SU-DHL-6 (cell line): ENCODE results near the gene ZNF780B.

Experiments
- CTCF ChIP-seq: fragments of 200-600 bp; sonication (generic); IDR thresholded peaks from one replicate; pipeline ENCODE4 v1.5.1; 2017; ENCODE audit warnings: antibody characterized with exemption, mild to moderate bottlenecking, low read length, moderate library complexity; ENCODE audit not compliant: insufficient read depth, poor library complexity, severe bottlenecking
- EZH2phosphoT487 ChIP-seq: fragments of 200-600 bp; sonication (generic), shearing (Covaris generic); conservative IDR thresholded peaks from 2 replicates; pipeline ENCODE4 v1.6.1; 2018; ENCODE audit warnings: mild to moderate bottlenecking, antibody characterized with exemption, low read length, moderate library complexity, mixed read lengths

- TF ChIP-seq CTCF: no peak
- TF ChIP-seq EZH2phosphoT487: no peak
These were observed 59.7 kb downstream of the ZNF780B start for GRCh38 chr19:39996218-39996810.
